ENCODE data around the gene SMARCA4.

Gene SMARCA4

DNA sequence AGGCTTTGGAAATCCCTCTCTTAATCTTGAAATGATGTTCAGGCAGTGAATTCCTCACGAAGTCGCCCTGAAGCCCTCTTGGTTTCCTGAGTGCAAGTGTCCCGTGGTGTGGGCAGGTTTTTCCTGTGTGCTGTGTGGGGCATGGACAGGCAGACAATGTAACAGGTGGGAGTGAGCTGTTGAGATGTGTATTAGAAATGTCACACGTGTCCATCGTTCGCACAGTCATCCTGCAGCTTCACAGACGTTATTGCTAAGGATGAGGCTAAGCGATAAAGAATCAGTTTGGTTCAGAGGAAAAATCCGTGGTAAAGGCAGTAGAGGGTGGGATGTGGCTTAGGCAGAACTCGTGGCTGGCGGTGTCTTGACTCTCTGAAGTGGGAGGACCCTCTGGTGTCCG, 51.7 kb downstream of the SMARCA4 start:
- TF ChIP-seq, protein P1, sequence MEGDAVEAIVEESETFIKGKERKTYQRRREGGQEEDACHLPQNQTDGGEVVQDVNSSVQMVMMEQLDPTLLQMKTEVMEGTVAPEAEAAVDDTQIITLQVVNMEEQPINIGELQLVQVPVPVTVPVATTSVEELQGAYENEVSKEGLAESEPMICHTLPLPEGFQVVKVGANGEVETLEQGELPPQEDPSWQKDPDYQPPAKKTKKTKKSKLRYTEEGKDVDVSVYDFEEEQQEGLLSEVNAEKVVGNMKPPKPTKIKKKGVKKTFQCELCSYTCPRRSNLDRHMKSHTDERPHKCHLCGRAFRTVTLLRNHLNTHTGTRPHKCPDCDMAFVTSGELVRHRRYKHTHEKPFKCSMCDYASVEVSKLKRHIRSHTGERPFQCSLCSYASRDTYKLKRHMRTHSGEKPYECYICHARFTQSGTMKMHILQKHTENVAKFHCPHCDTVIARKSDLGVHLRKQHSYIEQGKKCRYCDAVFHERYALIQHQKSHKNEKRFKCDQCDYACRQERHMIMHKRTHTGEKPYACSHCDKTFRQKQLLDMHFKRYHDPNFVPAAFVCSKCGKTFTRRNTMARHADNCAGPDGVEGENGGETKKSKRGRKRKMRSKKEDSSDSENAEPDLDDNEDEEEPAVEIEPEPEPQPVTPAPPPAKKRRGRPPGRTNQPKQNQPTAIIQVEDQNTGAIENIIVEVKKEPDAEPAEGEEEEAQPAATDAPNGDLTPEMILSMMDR (IDR thresholded peaks at IDR 0.05; ENCODE audit: low read depth, low read length) = no peak
- peaks cover 89% of the 10 kb centered on the region for H3K36me3 ChIP-seq

DNA sequence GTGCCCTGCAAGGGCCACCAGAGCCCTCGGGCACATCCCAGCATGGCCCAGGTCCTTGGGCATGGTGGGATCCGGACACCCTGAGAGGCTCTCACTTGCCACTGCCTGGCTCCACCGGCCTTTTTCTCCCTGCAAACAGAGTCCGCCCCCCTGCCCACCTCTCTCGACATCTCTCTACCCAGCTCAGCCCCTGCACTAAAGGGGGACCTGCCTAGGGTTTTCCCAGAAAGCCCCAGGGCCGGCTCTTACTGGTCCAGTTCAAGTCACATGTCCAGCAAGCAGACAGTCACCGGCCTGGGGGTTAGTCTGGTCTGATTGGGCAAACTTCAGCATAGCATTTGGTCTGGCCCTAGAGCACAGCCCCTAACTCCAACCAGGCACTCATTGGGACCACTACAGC, 52.9 kb downstream of the SMARCA4 start:
- TF ChIP-seq, protein P1 (IDR thresholded peaks at IDR 0.05; ENCODE audit: low read depth, low read length) = no peak
- H3K4me3 ChIP-seq (ENCODE audit: low read depth, low read length) = no peak overlapping the region
- H3K27me3 ChIP-seq = no peaks in the 10 kb centered on the region
- no peaks in the 10 kb centered on the region for H3K4me1 ChIP-seq
- DNase-seq = no peak
- H3K36me3 ChIP-seq = peaks cover 92% of the 10 kb centered on the region
- no peaks in the 10 kb centered on the region for H3K9me3 ChIP-seq

More for the DNA sequence above, 51.7 kb downstream of the SMARCA4 start:
- H3K4me3 ChIP-seq (ENCODE audit: low read depth, low read length) = no peak overlapping the region
- H3K9me3 ChIP-seq = no peaks in the 10 kb centered on the region
- H3K4me1 ChIP-seq = no peaks in the 10 kb centered on the region
- no peak for DNase-seq
- H3K27me3 ChIP-seq = no peaks in the 10 kb centered on the region

DNA sequence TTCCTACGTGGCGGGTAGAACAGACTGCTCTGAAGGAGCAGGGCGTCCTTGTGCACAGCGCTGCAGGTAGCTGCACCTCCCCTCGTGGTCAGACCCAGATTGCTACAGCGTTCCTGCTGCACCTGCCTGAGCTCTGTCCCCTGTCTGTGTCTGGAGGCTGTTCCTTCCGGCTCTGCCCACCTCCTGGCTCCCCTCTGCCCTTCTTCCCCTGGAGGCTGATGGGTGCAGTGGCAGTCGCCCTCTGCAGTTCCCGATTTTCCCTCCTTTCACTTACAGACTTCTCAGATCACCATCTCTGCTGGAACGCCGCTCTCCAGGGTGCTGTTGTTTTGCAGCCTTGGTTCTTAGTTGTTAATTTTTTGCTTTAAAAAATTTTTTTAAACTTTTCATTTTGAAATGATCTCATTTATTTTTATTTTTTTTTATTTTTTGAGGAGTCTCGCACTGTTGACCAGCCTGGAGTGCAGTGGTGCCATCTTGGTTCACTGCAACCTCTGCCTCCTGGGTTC, 53.6 kb downstream of the SMARCA4 start:
- TF ChIP-seq, protein P1 (IDR thresholded peaks at IDR 0.05; ENCODE audit: low read depth, low read length) = no peak
- H3K4me3 ChIP-seq (ENCODE audit: low read depth, low read length) = no peak overlapping the region
- peaks cover 94% of the 10 kb centered on the region for H3K36me3 ChIP-seq
- no peaks in the 10 kb centered on the region for H3K9me3 ChIP-seq
- no peak for DNase-seq
- no peaks in the 10 kb centered on the region for H3K27me3 ChIP-seq
- H3K4me1 ChIP-seq = no peaks in the 10 kb centered on the region

DNA sequence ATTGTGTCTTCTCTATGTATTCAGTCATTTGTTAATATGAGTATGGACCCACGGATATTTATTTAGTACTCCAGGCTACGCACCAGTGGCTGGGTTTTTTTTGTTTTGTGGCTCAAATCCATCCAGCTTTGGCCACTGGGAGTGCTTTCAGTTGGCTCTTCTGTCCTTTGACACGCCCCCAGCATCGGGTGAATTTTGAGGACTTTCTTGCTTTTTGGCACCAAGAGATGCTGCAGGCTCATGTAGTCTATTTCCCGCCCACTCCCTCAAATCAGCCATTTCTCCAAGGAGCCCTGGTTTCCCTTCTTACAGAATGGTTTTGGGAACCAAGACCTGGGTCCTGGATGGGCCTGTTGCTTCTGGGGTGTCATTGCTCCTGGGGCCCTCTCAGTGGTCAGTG, 55.8 kb downstream of the SMARCA4 start:
- no peak for DNase-seq
- no peaks in the 10 kb centered on the region for H3K4me1 ChIP-seq
- no peaks in the 10 kb centered on the region for H3K27me3 ChIP-seq
- no peaks in the 10 kb centered on the region for H3K9me3 ChIP-seq
- peaks cover 87% of the 10 kb centered on the region for H3K36me3 ChIP-seq
- TF ChIP-seq, protein P1 (IDR thresholded peaks at IDR 0.05; ENCODE audit: low read depth, low read length) = no peak
- H3K4me3 ChIP-seq (ENCODE audit: low read depth, low read length) = no peak overlapping the region

DNA sequence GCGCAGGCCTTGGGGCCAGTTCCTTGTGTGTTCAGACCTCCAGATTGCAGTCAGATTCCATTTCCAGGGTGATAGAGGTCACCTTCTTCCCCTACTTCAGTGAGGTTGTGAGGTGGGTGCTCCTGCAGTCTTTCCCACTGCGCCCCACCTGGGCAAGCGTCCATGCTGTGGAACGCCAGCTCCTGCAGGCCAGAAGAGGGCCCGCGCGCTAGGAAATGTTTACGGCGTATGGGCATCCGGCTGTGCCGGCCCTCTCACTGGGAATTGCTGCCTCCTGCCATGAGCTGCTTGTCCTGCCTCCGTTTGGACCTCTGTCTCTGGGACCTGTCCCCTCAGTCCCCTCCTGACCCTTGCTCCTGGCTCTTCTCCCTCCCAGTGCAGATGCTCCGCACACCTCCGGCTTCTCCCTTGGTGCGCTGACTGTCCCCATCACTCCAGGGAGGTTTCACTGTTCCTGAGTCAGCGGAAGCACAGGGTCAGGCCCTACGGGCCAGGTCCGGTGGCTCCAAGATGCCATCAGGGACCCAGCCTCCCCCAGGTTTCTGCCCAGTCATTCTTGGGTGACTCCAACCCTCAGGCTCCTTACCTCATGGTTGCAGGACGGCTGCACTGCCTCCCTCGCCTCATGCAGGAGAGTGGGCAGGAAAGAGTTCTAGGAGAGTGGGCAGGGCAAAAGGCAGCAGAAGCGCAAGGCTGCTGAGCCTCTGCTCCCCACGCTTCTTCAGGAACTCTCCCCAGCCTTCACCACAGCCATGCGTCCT, 56.6 kb downstream of the SMARCA4 start:
- peaks cover 87% of the 10 kb centered on the region for H3K36me3 ChIP-seq
- TF ChIP-seq, protein P1 (IDR thresholded peaks at IDR 0.05; ENCODE audit: low read depth, low read length) = no peak
- DNase-seq = no peak
- no peaks in the 10 kb centered on the region for H3K4me1 ChIP-seq
- H3K27me3 ChIP-seq = no peaks in the 10 kb centered on the region
- H3K4me3 ChIP-seq (ENCODE audit: low read depth, low read length) = no peak overlapping the region
- no peaks in the 10 kb centered on the region for H3K9me3 ChIP-seq

DNA sequence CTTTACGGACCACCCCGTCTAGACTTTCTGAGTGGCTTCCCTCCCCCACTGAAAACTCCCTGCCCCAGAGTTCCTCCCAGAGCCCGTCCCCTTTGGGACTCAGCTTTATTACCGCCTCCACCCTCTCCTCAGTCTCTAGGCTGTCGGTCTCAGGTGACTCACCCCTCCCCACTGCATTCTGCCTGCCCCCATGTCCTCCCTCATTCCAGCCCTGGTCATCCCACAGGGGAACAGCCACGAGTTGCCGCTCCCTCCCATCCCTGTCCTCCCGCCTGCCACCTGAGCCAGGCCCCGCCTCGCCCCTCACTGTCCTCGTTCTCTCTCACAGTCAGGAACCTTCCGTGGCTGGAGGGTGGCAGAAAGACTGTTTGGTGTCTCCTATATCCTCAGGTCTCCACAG, 57.3 kb downstream of the SMARCA4 start:
- no peak overlapping the region for H3K4me3 ChIP-seq (ENCODE audit: low read depth, low read length)
- peaks cover 87% of the 10 kb centered on the region for H3K36me3 ChIP-seq

More for the DNA sequence above, 57.3 kb downstream of the SMARCA4 start:
- DNase-seq = no peak
- H3K4me1 ChIP-seq = no peaks in the 10 kb centered on the region
- TF ChIP-seq, protein P1 (IDR thresholded peaks at IDR 0.05; ENCODE audit: low read depth, low read length) = no peak
- H3K27me3 ChIP-seq = no peaks in the 10 kb centered on the region
- no peaks in the 10 kb centered on the region for H3K9me3 ChIP-seq

Measured in BE2C (cell line).